CD4-positive, alpha-beta memory T cell (primary cell): Measurements from ENCODE around the gene TEX264. TPM values are rescaled to one million over a fixed set of nuclear protein-coding genes. Genes with fewer than 3 reads are reported as not detected.

Experiments
- CTCF ChIA-PET: fragments of 350-600 bp; sonication (Branson Sonifier 250); formaldehyde crosslinking; loops from one replicate; lab custom pipeline; 2021; ENCODE audit warnings: inconsistent platforms; ENCODE audit not compliant: partially characterized antibody; lab: Charles Lee
- POLR2A ChIA-PET: fragments of 350-600 bp; sonication (Branson Sonifier 250); formaldehyde crosslinking; loops from one replicate; lab custom pipeline; 2021; ENCODE audit not compliant: partially characterized antibody; lab: Charles Lee
- DNase-seq, 5 donors: peaks; one replicate each; pipeline versions ENCODE4 v3.0.0 to v3.0.0-alpha.2; 2020 to 2022; ENCODE audit warnings: mixed read lengths in 1 of 5
- H3K27ac ChIP-seq: one replicate; pipeline ENCODE4 v1.7.0; 2013; ENCODE audit warnings: low read depth, low read length
- H3K27me3 ChIP-seq: 2 replicates; pipeline ENCODE4 v1.7.0; 2013; ENCODE audit warnings: mild to moderate bottlenecking, low read length, moderate library complexity; ENCODE audit not compliant: insufficient read depth
- H3K36me3 ChIP-seq: 2 replicates; pipeline ENCODE4 v1.7.0; 2013; ENCODE audit warnings: mild to moderate bottlenecking, low read length, moderate library complexity; ENCODE audit not compliant: insufficient read depth
- H3K4me1 ChIP-seq: 2 replicates; pipeline ENCODE4 v1.7.0; 2013; ENCODE audit warnings: mild to moderate bottlenecking, low read length, moderate library complexity; ENCODE audit not compliant: insufficient read depth
- H3K4me3 ChIP-seq, 2 donors: one replicate each; pipeline ENCODE4 v1.7.0; 2013; ENCODE audit warnings: low read length in 2 of 2, mild to moderate bottlenecking in 1 of 2
- H3K9me3 ChIP-seq, 2 donors: one replicate each; pipeline ENCODE4 v1.7.0; 2013; ENCODE audit warnings: low read length in 2 of 2, control low read depth in 1 of 2; ENCODE audit not compliant: control insufficient read depth in 1 of 2
- H3K27ac Mint-ChIP-seq, 7 donors: one replicate each; pipeline ENCODE4 v1.8.0; 2020 to 2021; ENCODE audit warnings: mixed read lengths in 7 of 7, mild to moderate bottlenecking in 6 of 7, inconsistent platforms in 3 of 7, moderate library complexity in 3 of 7
- H3K27me3 Mint-ChIP-seq, 2 donors: one replicate each; pipeline ENCODE4 v1.8.0; 2020 to 2021; ENCODE audit warnings: mixed read lengths in 2 of 2
- H3K36me3 Mint-ChIP-seq, 2 donors: one replicate each; pipeline ENCODE4 v1.8.0; 2020 to 2021; ENCODE audit warnings: mixed read lengths in 2 of 2, inconsistent platforms in 1 of 2, mild to moderate bottlenecking in 1 of 2
- H3K4me1 Mint-ChIP-seq, 4 donors: one replicate each; pipeline ENCODE4 v1.8.0; 2020 to 2021; ENCODE audit warnings: mixed read lengths in 4 of 4, mild to moderate bottlenecking in 1 of 4
- H3K4me3 Mint-ChIP-seq, 8 donors: one replicate each; pipeline ENCODE4 v1.8.0; 2020 to 2021; ENCODE audit warnings: mixed read lengths in 8 of 8, mild to moderate bottlenecking in 7 of 8, moderate library complexity in 6 of 8, inconsistent platforms in 3 of 8
- H3K9me3 Mint-ChIP-seq, 8 donors: one replicate each; pipeline ENCODE4 v1.8.0; 2020 to 2021; ENCODE audit warnings: mixed read lengths in 8 of 8, mild to moderate bottlenecking in 5 of 8, inconsistent platforms in 3 of 8, moderate library complexity in 1 of 8
- intact Hi-C: fragments of 100-400 bp; cut with micrococcal nuclease; formaldehyde crosslinking; loops from one replicate; pipeline ENCODE4 v1.15.1; 2023
- polyA plus RNA-seq, 2 donors: library from polyadenylated mRNA; unstranded; fragments of 300-500 nt; fragmentation: Illumina TruSeq; gene quantifications; one replicate each; pipeline ENCODE4 v1.2.3, GENCODE V29; 2021
- total RNA-seq, 2 experiments: library from RNA; stranded (reverse); gene quantifications; one replicate each; pipeline ENCODE4 v1.2.3, GENCODE V29; 2021

The TEX264 gene
- total and polyA plus RNA-seq, 4 experiments from 2014 or later = 40.0 to 138 (median 75.3) TPM

DNA sequence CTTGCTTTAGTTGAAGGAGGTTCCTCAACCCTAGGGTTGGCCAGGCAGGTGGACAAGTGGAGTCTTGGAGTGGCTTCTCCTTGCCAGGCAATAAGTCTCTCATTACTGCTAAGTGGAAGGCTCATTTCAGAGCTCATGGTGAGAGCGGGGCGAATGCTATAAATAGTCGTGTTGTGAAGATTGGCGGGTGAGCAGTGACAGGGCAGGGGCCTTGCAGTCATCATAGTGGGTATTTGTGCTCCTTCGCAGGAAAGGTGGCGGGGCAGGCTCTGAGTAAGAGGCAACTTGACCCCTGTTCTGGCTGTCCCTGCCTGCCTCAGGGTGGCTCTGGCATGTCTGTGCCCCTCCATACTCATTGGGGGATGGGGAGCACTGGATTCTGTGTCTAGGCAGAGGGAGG, 27.2 kb downstream of the TEX264 start:
- Histone ChIP-seq H3K27ac (no peak overlapping the region), H3K9me3 (no peaks in the 10 kb centered on the region), H3K27me3 (no peaks in the 10 kb centered on the region), H3K4me1 (peaks cover 13% of the 10 kb centered on the region), H3K4me3 (no peak overlapping the region), H3K36me3 (peaks cover 66% of the 10 kb centered on the region)
- Mint-ChIP-seq H3K4me3 (no peak overlapping the region), H3K36me3 (peaks cover 28 to 70% of the 10 kb centered on the region in 2 donors), H3K27me3 (no peaks in the 10 kb centered on the region), H3K9me3 (peaks cover 0 to 1% (median 0%) of the 10 kb centered on the region in 8 donors), H3K27ac (peak overlapping the region in 6 of 7 donors; percentile 48 to 94 (median 77)), H3K4me1 (peaks cover 13 to 59% (median 26%) of the 10 kb centered on the region in 4 donors)
- no peak for DNase-seq
- ChIA-PET CTCF (interaction anchor here (3.3 kb wide), 1 partner anchor 16 kb away, joined by 12 read pairs; no protein-coding TSS in a partner anchor), POLR2A (interaction anchor here (3.0 to 3.5 kb wide), 2 partner anchors 12 to 16 kb away, joined by 10 to 12 read pairs; no protein-coding TSS in a partner anchor)
- intact Hi-C loops = no loop called here

DNA sequence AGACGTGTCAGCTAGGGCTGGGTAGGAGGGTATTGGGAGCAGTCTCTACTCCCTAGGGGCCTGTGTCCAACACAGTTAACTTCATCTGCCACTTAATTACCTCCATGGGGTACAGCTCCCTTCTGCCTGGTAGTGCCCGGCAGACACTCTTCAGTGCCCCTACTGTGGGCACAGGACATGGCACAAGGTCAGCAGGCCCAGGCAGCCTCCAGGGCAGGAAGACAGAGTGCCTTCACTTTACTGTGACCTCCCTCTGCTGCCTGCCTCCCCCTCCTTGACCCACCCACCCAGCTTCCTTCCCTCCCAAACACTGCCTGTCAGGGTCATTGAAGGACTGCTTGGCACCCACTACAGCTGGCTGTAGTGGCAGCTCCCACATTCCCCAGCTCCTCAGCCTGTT, 29.4 kb downstream of the TEX264 start:
- no peaks in the 10 kb centered on the region for H3K27me3 ChIP-seq
- peak overlapping the region; percentile 9 for H3K27ac ChIP-seq
- H3K4me1 Mint-ChIP-seq = peaks cover 18 to 48% (median 28%) of the 10 kb centered on the region in 4 donors
- H3K36me3 ChIP-seq = peaks cover 83% of the 10 kb centered on the region
- no peak overlapping the region for H3K4me3 ChIP-seq
- H3K4me1 ChIP-seq = peaks cover 13% of the 10 kb centered on the region
- no peak overlapping the region for H3K27ac Mint-ChIP-seq
- ChIA-PET CTCF (interaction anchor here (1.4 kb wide), 1 partner anchor 19 kb away, joined by 6 read pairs; no protein-coding TSS in a partner anchor), POLR2A (no interaction called here)
- no peaks in the 10 kb centered on the region for H3K27me3 Mint-ChIP-seq
- intact Hi-C loops = no loop called here
- DNase-seq = no peak
- H3K4me3 Mint-ChIP-seq = no peak overlapping the region
- peaks cover 0 to 1% (median 0%) of the 10 kb centered on the region in 8 donors for H3K9me3 Mint-ChIP-seq
- peaks cover 31 to 72% of the 10 kb centered on the region in 2 donors for H3K36me3 Mint-ChIP-seq
- H3K9me3 ChIP-seq = no peaks in the 10 kb centered on the region

DNA sequence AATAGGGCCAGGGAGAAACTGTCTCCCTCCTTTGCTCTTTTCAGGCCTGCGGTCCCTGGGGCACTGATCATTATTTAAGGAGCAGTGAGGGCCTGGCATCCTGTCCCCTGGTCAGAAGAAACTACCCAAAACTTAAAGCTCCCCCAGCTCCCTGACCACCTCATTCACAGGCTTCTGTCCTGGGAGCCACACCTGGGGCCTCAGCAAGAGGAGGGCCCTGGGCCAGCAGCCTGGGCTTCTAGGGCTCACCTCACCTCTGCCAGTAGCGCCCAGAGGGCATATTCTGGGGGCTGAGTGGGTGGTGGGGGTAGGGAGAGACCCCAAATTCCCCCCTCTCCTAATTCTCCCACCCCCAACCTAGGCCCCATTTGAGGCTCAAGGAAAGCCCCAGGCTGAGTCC, 31.1 kb downstream of the TEX264 start:
- Mint-ChIP-seq H3K4me1 (peaks cover 22 to 48% (median 34%) of the 10 kb centered on the region in 4 donors), H3K27ac (peak overlapping the region in 1 of 7 donors; percentile 11), H3K4me3 (no peak overlapping the region), H3K36me3 (peaks cover 31 to 64% of the 10 kb centered on the region in 2 donors), H3K27me3 (no peaks in the 10 kb centered on the region), H3K9me3 (peaks cover 0 to 1% (median 0%) of the 10 kb centered on the region in 8 donors)
- peaks cover 68% of the 10 kb centered on the region for H3K36me3 ChIP-seq
- no peaks in the 10 kb centered on the region for H3K27me3 ChIP-seq
- H3K27ac ChIP-seq = no peak overlapping the region
- intact Hi-C loops = no loop called here
- H3K4me1 ChIP-seq = peaks cover 13% of the 10 kb centered on the region
- H3K4me3 ChIP-seq = no peak overlapping the region
- no peak for DNase-seq
- CTCF ChIA-PET = no interaction called here
- H3K9me3 ChIP-seq = no peaks in the 10 kb centered on the region
- POLR2A ChIA-PET = no interaction called here

DNA sequence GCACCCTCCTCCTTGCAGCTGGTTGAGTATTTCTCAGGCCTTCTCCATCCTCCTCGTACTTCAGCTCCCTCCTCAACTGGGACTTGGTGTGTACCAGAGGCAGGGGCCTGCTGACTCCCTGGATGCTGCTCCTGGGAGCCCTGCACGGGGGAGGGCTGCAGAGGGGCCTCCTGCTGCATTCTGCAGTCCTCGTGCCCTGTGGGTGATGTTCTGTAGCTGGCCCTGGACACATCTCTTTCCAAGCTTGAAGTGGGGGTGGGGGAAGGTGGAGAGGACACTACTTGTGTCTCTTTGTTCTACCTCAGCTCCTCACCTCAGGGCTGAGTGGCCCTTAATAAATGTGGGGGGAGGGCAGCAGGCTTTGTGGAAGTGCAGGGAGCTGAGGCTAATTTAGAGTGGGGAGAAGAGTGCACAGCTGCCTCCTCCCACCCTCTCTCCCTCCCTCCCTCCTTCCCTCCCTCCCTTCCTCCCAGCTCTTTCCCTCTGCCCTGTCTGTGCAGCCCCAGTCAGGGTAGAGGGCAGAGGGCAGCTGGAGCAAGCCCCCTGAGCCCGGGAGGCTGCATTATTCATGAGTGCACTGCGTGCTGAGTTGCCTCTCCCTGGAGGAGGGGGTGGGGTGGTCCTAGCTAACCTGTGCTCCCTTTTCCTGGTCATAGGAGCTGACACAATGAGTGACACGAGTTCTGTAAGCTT, 32.2 kb downstream of the TEX264 start:
- Mint-ChIP-seq H3K4me1 (peaks cover 20 to 44% (median 34%) of the 10 kb centered on the region in 4 donors), H3K9me3 (peaks cover 0 to 1% (median 0%) of the 10 kb centered on the region in 8 donors), H3K27me3 (no peaks in the 10 kb centered on the region), H3K27ac (peak overlapping the region in 2 of 7 donors; percentile 35 to 55), H3K4me3 (no peak overlapping the region), H3K36me3 (peaks cover 28 to 54% of the 10 kb centered on the region in 2 donors)
- peaks cover 57% of the 10 kb centered on the region for H3K36me3 ChIP-seq
- no peak overlapping the region for H3K4me3 ChIP-seq
- intact Hi-C loops = no loop called here
- DNase-seq = no peak
- CTCF ChIA-PET = no interaction called here
- no peak overlapping the region for H3K27ac ChIP-seq
- H3K27me3 ChIP-seq = no peaks in the 10 kb centered on the region
- no peaks in the 10 kb centered on the region for H3K9me3 ChIP-seq
- peaks cover 13% of the 10 kb centered on the region for H3K4me1 ChIP-seq
- POLR2A ChIA-PET = no interaction called here

DNA sequence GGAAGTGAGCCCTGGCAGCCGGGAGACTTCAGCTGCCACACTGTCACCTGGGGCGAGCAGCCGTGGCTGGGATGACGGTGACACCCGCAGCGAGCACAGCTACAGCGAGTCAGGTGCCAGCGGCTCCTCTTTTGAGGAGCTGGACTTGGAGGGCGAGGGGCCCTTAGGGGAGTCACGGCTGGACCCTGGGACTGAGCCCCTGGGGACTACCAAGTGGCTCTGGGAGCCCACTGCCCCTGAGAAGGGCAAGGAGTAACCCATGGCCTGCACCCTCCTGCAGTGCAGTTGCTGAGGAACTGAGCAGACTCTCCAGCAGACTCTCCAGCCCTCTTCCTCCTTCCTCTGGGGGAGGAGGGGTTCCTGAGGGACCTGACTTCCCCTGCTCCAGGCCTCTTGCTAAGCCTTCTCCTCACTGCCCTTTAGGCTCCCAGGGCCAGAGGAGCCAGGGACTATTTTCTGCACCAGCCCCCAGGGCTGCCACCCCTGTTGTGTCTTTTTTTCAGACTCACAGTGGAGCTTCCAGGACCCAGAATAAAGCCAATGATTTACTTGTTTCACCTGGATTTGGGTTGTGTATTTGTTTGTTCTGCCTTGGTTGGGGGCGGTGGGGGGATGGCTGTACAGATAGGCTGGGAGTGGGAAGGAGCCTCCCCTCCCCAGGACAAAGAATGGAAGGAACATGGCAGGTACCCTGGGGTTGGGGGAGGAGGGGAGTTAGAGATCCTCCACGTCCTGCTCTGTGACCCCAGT, 32.9 kb downstream of the TEX264 start:
- H3K4me1 ChIP-seq = peaks cover 8% of the 10 kb centered on the region
- Mint-ChIP-seq H3K4me1 (peaks cover 15 to 37% (median 28%) of the 10 kb centered on the region in 4 donors), H3K27me3 (no peaks in the 10 kb centered on the region), H3K36me3 (peaks cover 22 to 47% of the 10 kb centered on the region in 2 donors), H3K4me3 (no peak overlapping the region), H3K27ac (peak overlapping the region in 2 of 7 donors; percentile 23 to 87), H3K9me3 (no peaks in the 10 kb centered on the region)
- no peak overlapping the region for H3K27ac ChIP-seq
- peaks cover 50% of the 10 kb centered on the region for H3K36me3 ChIP-seq
- no peak overlapping the region for H3K4me3 ChIP-seq
- H3K9me3 ChIP-seq = no peaks in the 10 kb centered on the region
- intact Hi-C loops = no loop called here
- DNase-seq = no peak
- ChIA-PET POLR2A (no interaction called here), CTCF (interaction anchor here (1.1 to 1.7 kb wide), 2 partner anchors 35 to 202 kb away, joined by 4 read pairs; no protein-coding TSS in a partner anchor)
- no peaks in the 10 kb centered on the region for H3K27me3 ChIP-seq

DNA sequence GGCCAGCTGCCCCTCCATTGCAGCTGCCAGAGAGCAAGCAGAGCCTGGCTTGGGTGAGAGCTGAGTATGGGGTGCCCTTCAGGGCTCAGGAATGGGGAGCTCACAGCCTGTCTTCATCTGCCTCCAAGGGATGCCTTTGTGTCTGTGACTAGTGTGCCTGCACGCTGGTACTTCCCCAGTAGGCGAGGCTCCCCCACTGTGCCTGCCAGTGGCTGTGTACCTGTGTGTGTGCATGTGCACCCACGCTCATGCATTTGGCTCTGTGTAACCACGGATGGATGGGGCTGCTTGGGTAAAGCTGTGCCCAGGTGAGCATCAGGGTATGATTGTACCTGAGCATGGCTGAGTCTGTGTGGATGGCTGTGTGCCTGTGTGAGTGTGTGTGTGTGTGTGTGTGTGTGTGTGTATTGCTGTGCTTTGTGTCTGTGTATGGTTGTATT, 33.5 kb downstream of the TEX264 start:
- peak overlapping the region in 4 of 7 donors; percentile 53 to 87 (median 62) for H3K27ac Mint-ChIP-seq
- H3K36me3 Mint-ChIP-seq = peaks cover 18 to 41% of the 10 kb centered on the region in 2 donors
- CTCF ChIA-PET = interaction anchor here (0.5 to 1.7 kb wide), 3 partner anchors 10 to 203 kb away, joined by 3 to 4 read pairs (median 4); no protein-coding TSS in a partner anchor

More for the DNA sequence above, 33.5 kb downstream of the TEX264 start:
- no peak overlapping the region for H3K4me3 Mint-ChIP-seq
- Histone ChIP-seq H3K27ac (no peak overlapping the region), H3K4me1 (peaks cover 2% of the 10 kb centered on the region), H3K36me3 (peaks cover 44% of the 10 kb centered on the region), H3K27me3 (no peaks in the 10 kb centered on the region), H3K4me3 (no peak overlapping the region), H3K9me3 (no peaks in the 10 kb centered on the region)
- H3K27me3 Mint-ChIP-seq = no peaks in the 10 kb centered on the region
- no peak for DNase-seq
- H3K9me3 Mint-ChIP-seq = no peaks in the 10 kb centered on the region
- intact Hi-C loops = no loop called here
- peaks cover 14 to 31% (median 23%) of the 10 kb centered on the region in 4 donors for H3K4me1 Mint-ChIP-seq
- POLR2A ChIA-PET = no interaction called here
